Smooth muscle cell (in vitro differentiated cells): ENCODE data around the gene POSTN. TPM values are rescaled to one million over a fixed set of nuclear protein-coding genes. Genes with fewer than 3 reads are reported as not detected.

Experiments used
- DNase-seq: peaks from one replicate; lab custom pipeline; 2025; ENCODE audit not compliant: unreplicated experiment; lab: John Stamatoyannopoulos, UW
- H2AFZ ChIP-seq: fragments of 200-600 bp; sonication (generic); 2 replicates; pipeline ENCODE4 v1.6.0; 2016; ENCODE audit warnings: antibody characterized with exemption, low read depth, mild to moderate bottlenecking
- H3F3A ChIP-seq: fragments of 200-600 bp; sonication (generic); 2 replicates; pipeline ENCODE4 v1.6.0; 2017; ENCODE audit warnings: antibody characterized with exemption, low read depth
- H3K27ac ChIP-seq: fragments of 200-600 bp; sonication (generic); 2 replicates; pipeline ENCODE4 v1.5.1; 2016; ENCODE audit warnings: low read depth, mild to moderate bottlenecking
- H3K27me3 ChIP-seq: fragments of 200-600 bp; sonication (generic); 2 replicates; pipeline ENCODE4 v1.6.1; 2016; ENCODE audit warnings: low read depth, mild to moderate bottlenecking
- H3K36me3 ChIP-seq: fragments of 200-600 bp; sonication (generic); 2 replicates; pipeline ENCODE4 v1.5.1; 2016; ENCODE audit warnings: low read depth
- H3K4me1 ChIP-seq: fragments of 200-600 bp; sonication (generic); 2 replicates; pipeline ENCODE4 v1.5.1; 2016; ENCODE audit warnings: low read depth
- H3K4me2 ChIP-seq: fragments of 200-600 bp; sonication (generic); 2 replicates; pipeline ENCODE4 v1.6.0; 2016; ENCODE audit warnings: mild to moderate bottlenecking
- H3K4me3 ChIP-seq: fragments of 200-600 bp; sonication (generic); 2 replicates; pipeline ENCODE4 v1.5.1; 2016; ENCODE audit warnings: mild to moderate bottlenecking
- H3K79me2 ChIP-seq: fragments of 200-600 bp; sonication (generic); 2 replicates; pipeline ENCODE4 v1.6.0; 2016; ENCODE audit warnings: low read depth, mild to moderate bottlenecking
- H3K9ac ChIP-seq: fragments of 200-600 bp; sonication (generic); 2 replicates; pipeline ENCODE4 v1.6.0; 2016; ENCODE audit warnings: low read depth
- H3K9me3 ChIP-seq: fragments of 200-600 bp; sonication (generic); replicated peaks from 2 replicates; pipeline ENCODE4 v1.5.1; 2016; ENCODE audit warnings: low read depth
- H4K20me1 ChIP-seq: fragments of 200-600 bp; sonication (generic); 2 replicates; pipeline ENCODE4 v1.6.0; 2016; ENCODE audit warnings: low read depth
- CTCF ChIP-seq: fragments of 200-600 bp; sonication (generic); IDR thresholded peaks from 2 replicates; pipeline ENCODE4 v1.5.1; 2017; ENCODE audit warnings: borderline replicate concordance, mild to moderate bottlenecking, antibody characterized with exemption; ENCODE audit not compliant: insufficient read depth, poor library complexity, severe bottlenecking
- WGBS: methylation state at CpG from one replicate; pipeline ENCODE4 v1.1.7; 2016; ENCODE audit warnings: low lambda C conversion rate; 5-methylcytosine and 5-hydroxymethylcytosine counted together
- polyA plus RNA-seq: library from polyadenylated mRNA; unstranded; fragments of >200 nt; fragmentation: Nextera tagmentation; extraction: Ambion mirVana; gene quantifications from 2 replicates; pipeline ENCODE4 v1.2.1, GENCODE V29; 2016
- total RNA-seq: library from RNA; depleted of rRNA; stranded (reverse); fragments of >200 nt; gene quantifications from 2 replicates; pipeline ENCODE4 v1.2.3, GENCODE V29; 2014

The POSTN gene
- total and polyA plus RNA-seq, 2 experiments from 2014 or later = 38.6 to 50.5 TPM

GRCh38 chr13:37587236-37587635 lies 11.3 kb downstream of the POSTN start:
- Histone ChIP-seq H3K27ac (no peak overlapping the region), H3K9me3 (no peaks in the 10 kb centered on the region), H3K4me1 (no peaks in the 10 kb centered on the region), H3K9ac (no peak overlapping the region), H3K4me3 (no peak overlapping the region), H2AFZ (no peak overlapping the region), H3K4me2 (no peak overlapping the region), H4K20me1 (no peaks in the 10 kb centered on the region), H3K27me3 (no peaks in the 10 kb centered on the region), H3K79me2 (no peaks in the 10 kb centered on the region), H3F3A (no peaks in the 10 kb centered on the region), H3K36me3 (no peaks in the 10 kb centered on the region)
- no peak for TF ChIP-seq CTCF
- DNase-seq = no peak
- 98% methylated on average over 2 of the region's 2 CpGs for WGBS

GRCh38 chr13:37586164-37586563 lies 12.4 kb downstream of the POSTN start:
- H3K4me3 ChIP-seq = no peak overlapping the region
- H3K9ac ChIP-seq = no peak overlapping the region
- H4K20me1 ChIP-seq = no peaks in the 10 kb centered on the region
- no peak overlapping the region for H2AFZ ChIP-seq
- H3K9me3 ChIP-seq = no peaks in the 10 kb centered on the region
- DNase-seq = no peak
- TF ChIP-seq CTCF = no peak
- H3K4me1 ChIP-seq = no peaks in the 10 kb centered on the region
- H3K27ac ChIP-seq = no peak overlapping the region
- H3K4me2 ChIP-seq = no peak overlapping the region
- no peaks in the 10 kb centered on the region for H3K36me3 ChIP-seq
- H3F3A ChIP-seq = no peaks in the 10 kb centered on the region
- H3K27me3 ChIP-seq = no peaks in the 10 kb centered on the region
- no peaks in the 10 kb centered on the region for H3K79me2 ChIP-seq
- WGBS = 95% methylated on average over 4 of the region's 4 CpGs

- H4K20me1 ChIP-seq = no peaks in the 10 kb centered on the region
- WGBS = 87% methylated on average over 1 of the region's 1 CpG
- H2AFZ ChIP-seq = no peak overlapping the region
- H3K27ac ChIP-seq = no peak overlapping the region
- H3K36me3 ChIP-seq = no peaks in the 10 kb centered on the region
- no peak overlapping the region for H3K4me2 ChIP-seq
- TF ChIP-seq CTCF = no peak
- no peaks in the 10 kb centered on the region for H3K9me3 ChIP-seq
- no peak for DNase-seq
- no peaks in the 10 kb centered on the region for H3K27me3 ChIP-seq
- H3F3A ChIP-seq = no peaks in the 10 kb centered on the region
- H3K9ac ChIP-seq = no peak overlapping the region
- H3K79me2 ChIP-seq = no peaks in the 10 kb centered on the region
- H3K4me3 ChIP-seq = no peak overlapping the region
- no peaks in the 10 kb centered on the region for H3K4me1 ChIP-seq
Measured at GRCh38 chr13:37585541-37585940, 13.0 kb downstream of the POSTN start.

GRCh38 chr13:37576601-37577000 lies 22.0 kb downstream of the POSTN start:
- Histone ChIP-seq H3F3A (no peaks in the 10 kb centered on the region), H3K4me3 (no peak overlapping the region), H3K79me2 (no peaks in the 10 kb centered on the region), H4K20me1 (no peaks in the 10 kb centered on the region), H2AFZ (no peak overlapping the region), H3K36me3 (no peaks in the 10 kb centered on the region), H3K4me2 (no peak overlapping the region), H3K27me3 (no peaks in the 10 kb centered on the region), H3K4me1 (no peaks in the 10 kb centered on the region), H3K27ac (no peak overlapping the region), H3K9ac (no peak overlapping the region), H3K9me3 (no peaks in the 10 kb centered on the region)
- no peak for DNase-seq
- no peak for TF ChIP-seq CTCF
